ENCODE results near the gene NCKAP5. TPM values are rescaled to one million over a fixed set of nuclear protein-coding genes. Genes with fewer than 3 reads are reported as not detected.

Gene NCKAP5
- total and polyA plus RNA-seq, 9 of the 15 experiments (the other 6 are each of a cell fraction or from before 2014, with no cell fraction given): not detected

DNA sequence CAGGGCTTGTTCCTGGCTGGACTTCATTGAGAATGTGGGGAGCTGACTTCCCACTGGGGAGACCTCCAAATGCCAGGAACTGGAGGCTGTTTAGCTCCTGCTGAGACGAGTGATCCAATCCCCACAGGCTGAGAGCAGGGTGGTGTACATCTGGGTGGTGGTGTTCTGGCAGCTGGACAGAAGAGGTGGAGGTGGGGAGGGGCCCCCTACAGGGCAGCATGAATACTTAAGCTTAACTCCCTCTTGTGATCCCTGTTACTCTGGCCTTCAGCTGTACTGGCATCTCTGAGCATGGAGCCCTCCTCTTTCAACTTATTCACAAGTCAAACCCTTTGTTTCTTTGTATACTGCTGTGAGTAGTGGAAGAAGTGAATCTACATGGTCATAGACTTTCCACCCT lies 730.5 kb downstream of the NCKAP5 start:
- H3K36me3 ChIP-seq (ENCODE audit: control insufficient read depth, insufficient read depth, low read length): no peaks in the 10 kb centered on the region
- no peaks in the 10 kb centered on the region for H3K4me1 ChIP-seq (replicated peaks in 1 of 2; ENCODE audit: control insufficient read depth in 2 of 2, insufficient read depth in 2 of 2, low read length in 2 of 2)
- no peaks in the 10 kb centered on the region for H3K79me2 ChIP-seq (ENCODE audit: control insufficient read depth, insufficient read depth, low read length)
- no peaks in the 10 kb centered on the region for H4K20me1 ChIP-seq (replicated peaks; ENCODE audit: control insufficient read depth, insufficient read depth, low read length)
- no peak overlapping the region for H2AFZ ChIP-seq (ENCODE audit: low read depth, low read length)
- H3K9me3 ChIP-seq (replicated peaks; ENCODE audit: control insufficient read depth, insufficient read depth, low read depth, low read length): no peaks in the 10 kb centered on the region
- ChIA-PET POLR2A (no interaction called here), CTCF (ENCODE audit: low intra/inter-chr PET ratio) (no interaction called here)
- TF ChIP-seq KAT2B (IDR thresholded peaks at IDR 0.05; ENCODE audit: low read depth, low read length): no peak
- no peak overlapping the region for H3K27ac ChIP-seq (ENCODE audit: extremely low read depth, low read depth, low read length)
- no peaks in the 10 kb centered on the region for H3K27me3 ChIP-seq (ENCODE audit: control insufficient read depth in 2 of 2, insufficient read depth in 2 of 2, low read length in 2 of 2)
- in situ Hi-C loops (cut with MboI) (no loop called here), intact Hi-C loops (cut with micrococcal nuclease) (no loop called here)
- no peaks in the 10 kb centered on the region for H3K9me1 ChIP-seq (ENCODE audit: control insufficient read depth, insufficient read depth, low read length)
- H3K4me2 ChIP-seq (ENCODE audit: insufficient read depth, low read length): no peak overlapping the region
- DNase-seq (ENCODE audit: extremely low read depth in 1 of 4, low spot score in 3 of 4) (no peak), FAIRE-seq (no peak), ATAC-seq (0 out of 3 replicates have a peak, but pooled peaks have one; percentile 41)
- no TSS peak for BruUV-seq (replicated peaks)
- H3K9ac ChIP-seq (ENCODE audit: insufficient read depth in 1 of 2, low read depth in 2 of 2, low read length in 2 of 2): no peak overlapping the region
- H3K4me3 ChIP-seq: no peak overlapping the region
- WGBS (ENCODE audit: insufficient coverage, low coverage, missing lambda C conversion rate): 0% methylated on average over 1 of the region's 1 CpG

GRCh38 chr2:132830321-132830827 lies 737.9 kb downstream of the NCKAP5 start:
- H3K79me2 ChIP-seq (ENCODE audit: control insufficient read depth, insufficient read depth, low read length): no peaks in the 10 kb centered on the region
- H3K9me1 ChIP-seq (ENCODE audit: control insufficient read depth, insufficient read depth, low read length): no peaks in the 10 kb centered on the region
- no TSS peak for BruUV-seq (replicated peaks)
- ChIA-PET CTCF (ENCODE audit: low intra/inter-chr PET ratio) (no interaction called here), POLR2A (no interaction called here)
- H3K27me3 ChIP-seq (ENCODE audit: control insufficient read depth in 2 of 2, insufficient read depth in 2 of 2, low read length in 2 of 2): no peaks in the 10 kb centered on the region
- no peak for FAIRE-seq
- no peak overlapping the region for H3K27ac ChIP-seq (ENCODE audit: extremely low read depth, low read depth, low read length)
- H3K36me3 ChIP-seq (ENCODE audit: control insufficient read depth, insufficient read depth, low read length): no peaks in the 10 kb centered on the region
- H3K4me3 ChIP-seq: no peak overlapping the region
- no peak overlapping the region for H3K4me2 ChIP-seq (ENCODE audit: insufficient read depth, low read length)
- H3K9me3 ChIP-seq (replicated peaks; ENCODE audit: control insufficient read depth, insufficient read depth, low read depth, low read length): no peaks in the 10 kb centered on the region
- ATAC-seq: no peak
- no peaks in the 10 kb centered on the region for H4K20me1 ChIP-seq (replicated peaks; ENCODE audit: control insufficient read depth, insufficient read depth, low read length)
- DNase-seq (ENCODE audit: extremely low read depth in 1 of 4, low spot score in 3 of 4): no peak
- no peaks in the 10 kb centered on the region for H3K4me1 ChIP-seq (replicated peaks in 1 of 2; ENCODE audit: control insufficient read depth in 2 of 2, insufficient read depth in 2 of 2, low read length in 2 of 2)
- WGBS (ENCODE audit: insufficient coverage, low coverage, missing lambda C conversion rate): 2% methylated on average over 3 of the region's 3 CpGs
- intact Hi-C loops (cut with micrococcal nuclease): no loop called here
- no peak overlapping the region for H2AFZ ChIP-seq (ENCODE audit: low read depth, low read length)
- no peak overlapping the region for H3K9ac ChIP-seq (ENCODE audit: insufficient read depth in 1 of 2, low read depth in 2 of 2, low read length in 2 of 2)
- in situ Hi-C loops (cut with MboI): no loop called here
- TF ChIP-seq TFAP4 (CRISPR knock-in tag; IDR thresholded peaks at IDR 0.05; ENCODE audit: borderline replicate concordance) (no peak), SMARCA5 (IDR thresholded peaks at IDR 0.05) (no peak), NFIC (IDR thresholded peaks at IDR 0.05) (no peak), SREBF2 (CRISPR knock-in tag; IDR thresholded peaks at IDR 0.05) (no peak), HNRNPL (IDR thresholded peaks at IDR 0.05; ENCODE audit: low read depth, low read length) (no peak), ZNF551 (CRISPR knock-in tag; IDR thresholded peaks at IDR 0.05) (no peak), HDAC3 (IDR thresholded peaks at IDR 0.05; ENCODE audit: borderline replicate concordance, partially characterized antibody) (no peak), KDM5B (IDR thresholded peaks at IDR 0.05; ENCODE audit: insufficient replicate concordance, low read depth, low read length) (no peak), SNRNP70 (optimal IDR thresholded peaks at IDR 0.05; ENCODE audit: low read depth, low read length) (no peak), NFE2 (IDR thresholded peaks at IDR 0.05; ENCODE audit: low read depth) (no peak), TAF15 (IDR thresholded peaks at IDR 0.05; ENCODE audit: low read depth, low read length) (no peak), MTF1 (CRISPR knock-in tag; IDR thresholded peaks at IDR 0.05; ENCODE audit: borderline replicate concordance) (no peak)

Measured in K562 (cell line).